Stomach (tissue), 4 donors: ENCODE measurements around the gene CBFA2T3.

Source experiments
- CTCF ChIP-seq, 7 experiments: fragments of 450-650 bp in 4 of 7; fragments of 200-600 bp in 3 of 7; sonication (generic) in 3 of 7; IDR thresholded peaks; one replicate each; pipeline ENCODE4 v1.5.1; 2016 to 2019; ENCODE audit warnings: antibody characterized with exemption in 7 of 7, control low read depth in 2 of 7, mild to moderate bottlenecking in 1 of 7
- EP300 ChIP-seq: sonication (generic); formaldehyde crosslinking; IDR thresholded peaks from one replicate; pipeline ENCODE4 v1.6.1; 2017; ENCODE audit warnings: antibody characterized with exemption
- POLR2A ChIP-seq, 4 donors: fragments of 450-650 bp; IDR thresholded peaks; one replicate each; pipeline ENCODE4 v1.6.1; 2016; ENCODE audit warnings: antibody characterized with exemption in 4 of 4, control low read depth in 2 of 4, mild to moderate bottlenecking in 1 of 4, moderate library complexity in 1 of 4
- POLR2AphosphoS5 ChIP-seq, 3 donors: sonication (generic); formaldehyde crosslinking; IDR thresholded peaks; one replicate each; pipeline ENCODE4 v1.6.1; 2016; ENCODE audit warnings: antibody characterized with exemption in 3 of 3

GRCh38 chr16:88930716-88931115 is 46.3 kb downstream of the CBFA2T3 start:
- no peak for TF ChIP-seq CTCF (IDR thresholded peaks at IDR 0.05)
- TF ChIP-seq POLR2A (IDR thresholded peaks at IDR 0.05), result no peak
- no peak for TF ChIP-seq POLR2AphosphoS5 (IDR thresholded peaks at IDR 0.05)
- TF ChIP-seq EP300, result no peak
